SJCRH30 (cell line): ENCODE measurements around the gene SLC29A3. TPM values are rescaled to one million over a fixed set of nuclear protein-coding genes. Genes with fewer than 3 reads are reported as not detected.

Experiments
- DNase-seq, 2 experiments: peaks; one replicate each; pipeline ENCODE4 v3.0.0-alpha.2; 2015 to 2020
- H3K27ac ChIP-seq: fragments of 250-450 bp; sonication (Bioruptor Pico); 2 replicates; pipeline ENCODE4 v1.5.1; 2020; ENCODE audit warnings: mild to moderate bottlenecking, moderate library complexity
- H3K27me3 ChIP-seq: fragments of 250-450 bp; sonication (Bioruptor Pico); 2 replicates; pipeline ENCODE4 v1.5.1; 2020; ENCODE audit warnings: mild to moderate bottlenecking, moderate library complexity
- H3K36me3 ChIP-seq: fragments of 250-450 bp; sonication (Bioruptor Pico); 2 replicates; pipeline ENCODE4 v1.5.1; 2020; ENCODE audit warnings: mild to moderate bottlenecking, moderate library complexity
- H3K4me1 ChIP-seq: fragments of 250-450 bp; sonication (Bioruptor Pico); 2 replicates; pipeline ENCODE4 v1.5.1; 2020; ENCODE audit warnings: mild to moderate bottlenecking, moderate library complexity
- H3K4me3 ChIP-seq: fragments of 250-450 bp; sonication (Bioruptor Pico); 2 replicates; pipeline ENCODE4 v1.5.1; 2020; ENCODE audit warnings: mild to moderate bottlenecking, moderate library complexity
- H3K9me3 ChIP-seq: fragments of 250-450 bp; sonication (Bioruptor Pico); replicated peaks from 2 replicates; pipeline ENCODE4 v1.5.1; 2020; ENCODE audit warnings: mild to moderate bottlenecking, moderate library complexity
- total RNA-seq: library from RNA; depleted of rRNA; stranded (reverse); fragments of >200 nt; shearing (Covaris generic); gene quantifications from 2 replicates; pipeline ENCODE4 v1.2.3, GENCODE V29; 2014

Gene SLC29A3
- total RNA-seq, 1 experiment from 2014 or later, result 1.8 TPM

GRCh38 chr10:71279590-71280170, 39.4 kb upstream of the SLC29A3 start:
- H3K9me3 ChIP-seq, result no peaks in the 10 kb centered on the region
- no peak for DNase-seq
- H3K27ac ChIP-seq, result no peak overlapping the region

GRCh38 chr10:71280216-71280615, 38.8 kb upstream of the SLC29A3 start:
- DNase-seq, result no peak
- Histone ChIP-seq H3K4me1 (no peaks in the 10 kb centered on the region), H3K36me3 (no peaks in the 10 kb centered on the region), H3K4me3 (no peak overlapping the region), H3K9me3 (no peaks in the 10 kb centered on the region), H3K27ac (no peak overlapping the region), H3K27me3 (no peaks in the 10 kb centered on the region)

More at GRCh38 chr10:71279590-71280170, 39.4 kb upstream of the SLC29A3 start:
- Histone ChIP-seq H3K4me1 (no peaks in the 10 kb centered on the region), H3K27me3 (no peaks in the 10 kb centered on the region), H3K4me3 (no peak overlapping the region), H3K36me3 (no peaks in the 10 kb centered on the region)

- H3K36me3 ChIP-seq, result no peaks in the 10 kb centered on the region
- H3K27ac ChIP-seq, result no peak overlapping the region
- no peaks in the 10 kb centered on the region for H3K27me3 ChIP-seq
- no peak for DNase-seq
- no peaks in the 10 kb centered on the region for H3K9me3 ChIP-seq
- H3K4me1 ChIP-seq, result no peaks in the 10 kb centered on the region
- no peak overlapping the region for H3K4me3 ChIP-seq
Observed at GRCh38 chr10:71280825-71281224, 38.2 kb upstream of the SLC29A3 start.

- Histone ChIP-seq H3K36me3 (no peaks in the 10 kb centered on the region), H3K9me3 (no peaks in the 10 kb centered on the region), H3K4me1 (no peaks in the 10 kb centered on the region), H3K27ac (no peak overlapping the region), H3K4me3 (no peak overlapping the region), H3K27me3 (no peaks in the 10 kb centered on the region)
- DNase-seq, result no peak
Observed at GRCh38 chr10:71281646-71282322, 37.3 kb upstream of the SLC29A3 start.

GRCh38 chr10:71282323-71282680, 36.8 kb upstream of the SLC29A3 start:
- Histone ChIP-seq H3K4me1 (no peaks in the 10 kb centered on the region), H3K4me3 (no peak overlapping the region), H3K9me3 (no peaks in the 10 kb centered on the region), H3K27ac (no peak overlapping the region), H3K27me3 (no peaks in the 10 kb centered on the region), H3K36me3 (no peaks in the 10 kb centered on the region)
- no peak for DNase-seq

GRCh38 chr10:71283410-71283809, 35.6 kb upstream of the SLC29A3 start:
- no peaks in the 10 kb centered on the region for H3K4me1 ChIP-seq
- H3K27me3 ChIP-seq, result no peaks in the 10 kb centered on the region
- H3K9me3 ChIP-seq, result no peaks in the 10 kb centered on the region
- H3K36me3 ChIP-seq, result no peaks in the 10 kb centered on the region
- DNase-seq, result no peak
- H3K27ac ChIP-seq, result no peak overlapping the region
- no peak overlapping the region for H3K4me3 ChIP-seq

GRCh38 chr10:71283876-71284275, 35.2 kb upstream of the SLC29A3 start:
- Histone ChIP-seq H3K9me3 (no peaks in the 10 kb centered on the region), H3K4me3 (no peak overlapping the region), H3K27me3 (no peaks in the 10 kb centered on the region), H3K27ac (no peak overlapping the region), H3K36me3 (no peaks in the 10 kb centered on the region), H3K4me1 (no peaks in the 10 kb centered on the region)
- DNase-seq, result no peak

GRCh38 chr10:71284544-71285179, 34.4 kb upstream of the SLC29A3 start:
- H3K27me3 ChIP-seq, result no peaks in the 10 kb centered on the region
- H3K36me3 ChIP-seq, result no peaks in the 10 kb centered on the region
- no peaks in the 10 kb centered on the region for H3K4me1 ChIP-seq
- no peak for DNase-seq
- H3K9me3 ChIP-seq, result no peaks in the 10 kb centered on the region
- no peak overlapping the region for H3K4me3 ChIP-seq
- no peak overlapping the region for H3K27ac ChIP-seq

GRCh38 chr10:71285180-71285545, 33.9 kb upstream of the SLC29A3 start:
- Histone ChIP-seq H3K4me1 (no peaks in the 10 kb centered on the region), H3K36me3 (no peaks in the 10 kb centered on the region), H3K9me3 (no peaks in the 10 kb centered on the region), H3K4me3 (no peak overlapping the region), H3K27ac (no peak overlapping the region), H3K27me3 (no peaks in the 10 kb centered on the region)
- DNase-seq, result peak; percentile 31 to 69

- no peak for DNase-seq
- H3K4me1 ChIP-seq, result no peaks in the 10 kb centered on the region
- H3K27ac ChIP-seq, result no peak overlapping the region
- H3K9me3 ChIP-seq, result no peaks in the 10 kb centered on the region
- no peak overlapping the region for H3K4me3 ChIP-seq
- no peaks in the 10 kb centered on the region for H3K27me3 ChIP-seq
- no peaks in the 10 kb centered on the region for H3K36me3 ChIP-seq
Observed at GRCh38 chr10:71285986-71286385, 33.1 kb upstream of the SLC29A3 start.

- Histone ChIP-seq H3K36me3 (no peaks in the 10 kb centered on the region), H3K4me1 (no peaks in the 10 kb centered on the region), H3K4me3 (no peak overlapping the region), H3K27ac (no peak overlapping the region), H3K27me3 (no peaks in the 10 kb centered on the region), H3K9me3 (no peaks in the 10 kb centered on the region)
- no peak for DNase-seq
Observed at GRCh38 chr10:71286521-71287294, 32.4 kb upstream of the SLC29A3 start.

- Histone ChIP-seq H3K27ac (no peak overlapping the region), H3K27me3 (no peaks in the 10 kb centered on the region), H3K4me1 (no peaks in the 10 kb centered on the region), H3K4me3 (no peak overlapping the region), H3K9me3 (no peaks in the 10 kb centered on the region), H3K36me3 (no peaks in the 10 kb centered on the region)
- no peak for DNase-seq
Observed at GRCh38 chr10:71287456-71287855, 31.6 kb upstream of the SLC29A3 start.

- H3K27ac ChIP-seq, result no peak overlapping the region
- H3K27me3 ChIP-seq, result no peaks in the 10 kb centered on the region
- no peak overlapping the region for H3K4me3 ChIP-seq
- no peak for DNase-seq
- no peaks in the 10 kb centered on the region for H3K9me3 ChIP-seq
- H3K4me1 ChIP-seq, result no peaks in the 10 kb centered on the region
- no peaks in the 10 kb centered on the region for H3K36me3 ChIP-seq
Observed at GRCh38 chr10:71288461-71288860, 30.6 kb upstream of the SLC29A3 start.

GRCh38 chr10:71289421-71290130, 29.5 kb upstream of the SLC29A3 start:
- no peaks in the 10 kb centered on the region for H3K9me3 ChIP-seq
- H3K27ac ChIP-seq, result no peak overlapping the region
- H3K4me3 ChIP-seq, result no peak overlapping the region
- no peaks in the 10 kb centered on the region for H3K36me3 ChIP-seq
- H3K4me1 ChIP-seq, result no peaks in the 10 kb centered on the region
- no peaks in the 10 kb centered on the region for H3K27me3 ChIP-seq
- no peak for DNase-seq

- H3K4me1 ChIP-seq, result no peaks in the 10 kb centered on the region
- no peak overlapping the region for H3K27ac ChIP-seq
- H3K27me3 ChIP-seq, result no peaks in the 10 kb centered on the region
- no peaks in the 10 kb centered on the region for H3K36me3 ChIP-seq
- no peaks in the 10 kb centered on the region for H3K9me3 ChIP-seq
- H3K4me3 ChIP-seq, result no peak overlapping the region
- DNase-seq, result no peak
Observed at GRCh38 chr10:71290331-71290730, 28.7 kb upstream of the SLC29A3 start.
